ENCODE measurements around the gene MS4A3.
"Not testable (repeated sequence)": the region's sequence is repeated elsewhere in the genome, so short reads cannot be mapped to it uniquely, and the experiment has no call there.

MS4A3 gene

GRCh38 chr11:60040109-60040508 is 16.4 kb upstream of the MS4A3 start, which contains the start of gene OOSP2:
TSS of gene OOSP2 (plus strand) at chr11:60040409. CDS start at chr11:60040460, 51 bp downstream.
- H3K9ac ChIP-seq: no peak within 1 kb of the TSS
- no peak within 1 kb of the TSS for H3K4me2 ChIP-seq
- no peaks in the 10 kb centered on the region for H3K4me1 ChIP-seq (ENCODE audit: low read depth, poor library complexity, severe bottlenecking)
- TF ChIP-seq CTCF (conservative IDR thresholded peaks at IDR 0.05; ENCODE audit: low read depth, low read length): no peak
- H3K36me3 ChIP-seq (ENCODE audit: insufficient read depth): no peaks in the 10 kb centered on the region
- H3K27ac ChIP-seq: no peak within 1 kb of the TSS
- H3K4me3 ChIP-seq (IDR thresholded peaks at IDR 0.05; ENCODE audit: insufficient read depth, low read depth, low read length): no peak within 1 kb of the TSS
- H3K79me2 ChIP-seq (ENCODE audit: insufficient read depth, low read depth): no peaks in the 10 kb centered on the region
- no peaks in the 10 kb centered on the region for H4K20me1 ChIP-seq (ENCODE audit: insufficient read depth)
- no peak within 1 kb of the TSS for H2AFZ ChIP-seq (ENCODE audit: low read depth)
- no peaks in the 10 kb centered on the region for H3K27me3 ChIP-seq (ENCODE audit: insufficient read depth, low read depth)

DNA sequence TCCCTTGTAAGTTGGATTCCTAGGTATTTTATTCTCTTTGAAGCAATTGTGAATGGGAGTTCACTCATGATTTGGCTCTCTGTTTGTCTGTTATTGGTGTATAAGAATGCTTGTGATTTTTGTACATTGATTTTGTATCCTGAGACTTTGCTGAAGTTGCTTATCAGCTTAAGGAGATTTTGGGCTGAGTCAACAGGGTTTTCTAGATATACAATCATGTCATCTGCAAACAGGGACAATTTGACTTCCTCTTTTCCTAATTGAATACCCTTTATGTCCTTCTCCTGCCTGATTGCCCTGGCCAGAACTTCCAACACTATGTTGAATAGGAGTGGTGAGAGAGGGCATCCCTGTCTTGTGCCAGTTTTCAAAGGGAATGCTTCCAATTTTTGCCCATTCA is 6.0 kb upstream of the MS4A3 start:
- H4K20me1 ChIP-seq (ENCODE audit: insufficient read depth); H3K9ac ChIP-seq; H3K79me2 ChIP-seq (ENCODE audit: insufficient read depth, low read depth); H3K4me1 ChIP-seq (ENCODE audit: low read depth, poor library complexity, severe bottlenecking); H2AFZ ChIP-seq (ENCODE audit: low read depth); H3K4me3 ChIP-seq (IDR thresholded peaks at IDR 0.05; ENCODE audit: insufficient read depth, low read depth, low read length); H3K4me2 ChIP-seq; H3K36me3 ChIP-seq (ENCODE audit: insufficient read depth); H3K27me3 ChIP-seq (ENCODE audit: insufficient read depth, low read depth); H3K27ac ChIP-seq: not testable (repeated sequence)

DNA sequence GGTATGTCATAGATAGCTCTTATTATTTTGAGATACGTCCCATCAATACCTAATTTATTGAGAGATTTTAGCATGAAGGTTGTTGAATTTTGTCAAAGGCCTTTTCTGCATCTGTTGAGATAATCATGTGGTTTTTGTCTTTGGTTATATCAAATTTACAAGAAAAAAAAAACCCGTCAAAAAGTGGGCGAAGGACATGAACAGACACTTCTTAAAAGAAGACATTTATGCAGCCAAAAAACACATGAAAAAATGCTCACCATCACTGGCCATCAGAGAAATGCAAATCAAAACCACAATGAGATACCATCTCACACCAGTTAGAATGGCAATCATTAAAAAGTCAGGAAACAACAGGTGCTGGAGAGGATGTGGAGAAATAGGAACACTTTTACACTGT is 5.6 kb upstream of the MS4A3 start:
- H3K79me2 ChIP-seq (ENCODE audit: insufficient read depth, low read depth); H3K9ac ChIP-seq; H3K4me1 ChIP-seq (ENCODE audit: low read depth, poor library complexity, severe bottlenecking); H4K20me1 ChIP-seq (ENCODE audit: insufficient read depth); H3K4me3 ChIP-seq (IDR thresholded peaks at IDR 0.05; ENCODE audit: insufficient read depth, low read depth, low read length); H3K36me3 ChIP-seq (ENCODE audit: insufficient read depth); H3K4me2 ChIP-seq; H3K27me3 ChIP-seq (ENCODE audit: insufficient read depth, low read depth); H2AFZ ChIP-seq (ENCODE audit: low read depth); H3K27ac ChIP-seq: not testable (repeated sequence)

DNA sequence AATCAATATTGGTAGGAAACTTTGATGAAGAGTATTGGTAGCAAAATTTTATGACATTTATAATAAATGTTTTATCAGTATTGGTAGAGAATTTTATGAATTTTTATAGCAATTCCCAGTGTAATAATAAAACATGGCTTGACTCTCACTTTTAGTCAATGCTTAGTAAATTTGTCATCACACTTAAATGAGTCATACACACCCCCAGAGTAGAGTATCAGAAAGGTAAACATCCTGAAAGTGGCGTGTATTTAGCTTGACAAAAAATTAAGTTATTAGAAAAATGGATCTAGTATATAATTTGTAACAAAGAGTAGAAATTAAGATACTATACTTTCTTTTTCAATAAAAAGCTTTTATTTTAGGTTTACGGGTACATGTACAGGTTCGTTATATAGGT is 2.6 kb downstream of the MS4A3 start:
- no peak overlapping the region for H3K27ac ChIP-seq
- H4K20me1 ChIP-seq (ENCODE audit: insufficient read depth): no peaks in the 10 kb centered on the region
- no peak overlapping the region for H2AFZ ChIP-seq (ENCODE audit: low read depth)
- no peaks in the 10 kb centered on the region for H3K4me1 ChIP-seq (ENCODE audit: low read depth, poor library complexity, severe bottlenecking)
- no peak overlapping the region for H3K4me2 ChIP-seq
- no peak for TF ChIP-seq CTCF (conservative IDR thresholded peaks at IDR 0.05; ENCODE audit: low read depth, low read length)
- H3K4me3 ChIP-seq (IDR thresholded peaks at IDR 0.05; ENCODE audit: insufficient read depth, low read depth, low read length): no peak overlapping the region
- no peaks in the 10 kb centered on the region for H3K27me3 ChIP-seq (ENCODE audit: insufficient read depth, low read depth)
- H3K9ac ChIP-seq: no peak overlapping the region
- no peaks in the 10 kb centered on the region for H3K79me2 ChIP-seq (ENCODE audit: insufficient read depth, low read depth)
- H3K36me3 ChIP-seq (ENCODE audit: insufficient read depth): no peaks in the 10 kb centered on the region

- Histone ChIP-seq H3K36me3 (ENCODE audit: insufficient read depth) (no peaks in the 10 kb centered on the region), H4K20me1 (ENCODE audit: insufficient read depth) (no peaks in the 10 kb centered on the region), H3K4me3 (IDR thresholded peaks at IDR 0.05; ENCODE audit: insufficient read depth, low read depth, low read length) (no peak overlapping the region), H3K4me1 (ENCODE audit: low read depth, poor library complexity, severe bottlenecking) (no peaks in the 10 kb centered on the region), H3K27ac (no peak overlapping the region), H3K79me2 (ENCODE audit: insufficient read depth, low read depth) (no peaks in the 10 kb centered on the region), H3K4me2 (no peak overlapping the region), H2AFZ (ENCODE audit: low read depth) (no peak overlapping the region), H3K9ac (no peak overlapping the region), H3K27me3 (ENCODE audit: insufficient read depth, low read depth) (no peaks in the 10 kb centered on the region)
- no peak for TF ChIP-seq CTCF (conservative IDR thresholded peaks at IDR 0.05; ENCODE audit: low read depth, low read length)
Measured at GRCh38 chr11:60059521-60060240, 3.2 kb downstream of the MS4A3 start.
